ENCODE data around the gene ELP4.

- no peak for TF ChIP-seq CTCF (IDR thresholded peaks at IDR 0.05; ENCODE audit: borderline replicate concordance, extremely low read depth, low read length, poor library complexity, severe bottlenecking)
- TF ChIP-seq EZH2 (IDR thresholded peaks at IDR 0.05; ENCODE audit: borderline replicate concordance, low read depth, low read length, severe bottlenecking) = no peak
Measured at GRCh38 chr11:31725176-31725575, 215.6 kb downstream of the ELP4 start.
